Astrocyte (in vitro differentiated cells and primary cell): ENCODE results near the gene SPIRE2.

Source experiments
- CTCF ChIP-seq: IDR thresholded peaks from 2 replicates; pipeline ENCODE4 v1.5.1; 2011; ENCODE audit warnings: low read depth, mild to moderate bottlenecking, inconsistent platforms, low read length, moderate library complexity; ENCODE audit not compliant: insufficient read depth
- EZH2 ChIP-seq: IDR thresholded peaks from 2 replicates; pipeline ENCODE4 v1.6.1; 2012; ENCODE audit warnings: mild to moderate bottlenecking, low read length, inconsistent platforms; ENCODE audit not compliant: insufficient read depth

GRCh38 chr16:89860747-89861304 is 32.6 kb downstream of the SPIRE2 start:
- peak; percentile 81 for TF ChIP-seq CTCF
- no peak for TF ChIP-seq EZH2
